Transverse colon (tissue), 4 donors: ENCODE results near the gene CLEC18A.
"Not testable (repeated sequence)": the region's sequence is repeated elsewhere in the genome, so short reads cannot be mapped to it uniquely, and the experiment has no call there.

ENCODE experiments used
- CTCF ChIP-seq, 5 experiments: fragments of 200-600 bp in 3 of 5; fragments of 450-650 bp in 2 of 5; sonication (generic) in 3 of 5; IDR thresholded peaks; 1 replicate in 2 of 5; 2 replicates in 3 of 5; pipeline ENCODE4 v1.5.1; 2016 to 2017; ENCODE audit warnings: antibody characterized with exemption in 5 of 5, inconsistent platforms in 3 of 5, mild to moderate bottlenecking in 2 of 5, moderate library complexity in 1 of 5
- POLR2A ChIP-seq: fragments of 450-650 bp; IDR thresholded peaks from one replicate; pipeline ENCODE4 v1.6.1; 2016; ENCODE audit warnings: antibody characterized with exemption, mild to moderate bottlenecking, moderate library complexity
- POLR2AphosphoS5 ChIP-seq, 3 donors: sonication (generic); formaldehyde crosslinking; IDR thresholded peaks; one replicate each; pipeline ENCODE4 v1.6.1; 2016; ENCODE audit warnings: antibody characterized with exemption in 3 of 3

GRCh38 chr16:69965661-69966054 lies 14.5 kb downstream of the CLEC18A start:
- TF ChIP-seq CTCF (IDR thresholded peaks at IDR 0.05); POLR2AphosphoS5 (IDR thresholded peaks at IDR 0.05); POLR2A: not testable (repeated sequence)
